NT2/D1 (cell line): ENCODE measurements around the gene NDOR1.

Experiments
- DNase-seq: peaks from one replicate; pipeline ENCODE4 v3.0.0-alpha.2; 2011; ENCODE audit warnings: low read depth, low spot score
- H3K27me3 ChIP-seq: 2 replicates; pipeline ENCODE4 v1.6.0; 2011; ENCODE audit warnings: mild to moderate bottlenecking; ENCODE audit not compliant: insufficient read length, insufficient read depth
- H3K36me3 ChIP-seq: 2 replicates; pipeline ENCODE4 v1.6.1; 2011; ENCODE audit warnings: mild to moderate bottlenecking, low read length, mixed read lengths; ENCODE audit not compliant: insufficient read depth, insufficient read length
- H3K4me1 ChIP-seq: 2 replicates; pipeline ENCODE4 v1.5.1; 2011; ENCODE audit not compliant: insufficient read depth, insufficient read length
- H3K4me3 ChIP-seq: 2 replicates; pipeline ENCODE4 v1.5.1; 2011; ENCODE audit warnings: low read depth; ENCODE audit not compliant: insufficient read length
- H3K9ac ChIP-seq: 2 replicates; pipeline ENCODE4 v1.6.0; 2011; ENCODE audit warnings: low read depth; ENCODE audit not compliant: insufficient read length
- H3K9me3 ChIP-seq: 2 replicates; pipeline ENCODE4 v1.5.1; 2011; ENCODE audit warnings: mild to moderate bottlenecking, low read length; ENCODE audit not compliant: insufficient read depth
- SUZ12 ChIP-seq: IDR thresholded peaks from 2 replicates; pipeline ENCODE4 v1.6.1; 2011; ENCODE audit not compliant: insufficient read length, insufficient read depth; ENCODE audit errors: extremely low read depth
- YY1 ChIP-seq: IDR thresholded peaks from 2 replicates; pipeline ENCODE4 v1.6.1; 2011; ENCODE audit not compliant: insufficient read length, insufficient read depth
- ZNF274 ChIP-seq: IDR thresholded peaks from 2 replicates; pipeline ENCODE4 v1.6.1; 2011; ENCODE audit warnings: mild to moderate bottlenecking, low read depth, low read length

NDOR1 gene

DNA sequence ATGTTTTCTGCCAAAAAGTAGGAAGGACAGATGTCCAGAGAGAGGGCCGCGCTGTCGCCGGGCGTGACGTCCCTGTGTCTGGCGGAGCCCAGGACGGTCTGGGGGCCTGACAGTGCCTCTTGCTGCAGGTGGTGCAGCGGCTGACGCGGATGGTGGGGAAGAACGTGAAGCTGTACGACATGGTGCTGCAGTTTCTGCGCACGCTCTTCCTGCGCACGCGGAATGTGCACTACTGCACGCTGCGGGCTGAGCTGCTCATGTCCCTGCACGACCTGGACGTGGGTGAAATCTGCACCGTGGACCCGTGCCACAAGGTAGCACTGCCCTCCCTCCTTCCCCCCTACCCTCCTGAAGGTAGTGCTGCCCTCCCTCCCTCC, 57.4 kb downstream of the NDOR1 start:
- Histone ChIP-seq H3K36me3 (peaks cover 66% of the 10 kb centered on the region), H3K9ac (peak overlapping the region; percentile 56), H3K9me3 (no peaks in the 10 kb centered on the region), H3K4me1 (peaks cover 7% of the 10 kb centered on the region), H3K27me3 (no peaks in the 10 kb centered on the region), H3K4me3 (no peak overlapping the region)
- TF ChIP-seq YY1 (no peak), SUZ12 (no peak), ZNF274 (no peak)
- DNase-seq: no peak

DNA sequence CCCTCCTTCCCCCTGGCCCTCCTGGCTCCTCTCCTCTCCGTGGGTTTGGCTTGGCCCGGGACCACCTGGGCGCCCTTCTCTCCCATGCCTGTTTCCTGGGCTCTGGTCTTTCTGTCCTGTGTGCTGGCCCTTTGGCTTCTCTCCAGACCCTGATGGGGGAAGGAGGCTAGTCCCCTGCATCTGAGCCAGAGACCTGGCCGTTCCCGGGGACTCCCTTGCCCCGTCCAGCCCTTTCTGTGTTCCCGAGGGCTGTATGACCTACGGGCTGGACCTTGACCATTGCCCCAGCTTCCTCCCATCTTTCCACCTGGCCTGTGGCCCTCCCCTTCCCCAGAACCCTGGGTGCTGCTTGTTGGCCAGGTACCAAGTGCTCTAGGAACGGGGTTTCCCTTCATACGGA, 58.0 kb downstream of the NDOR1 start:
- no peak overlapping the region for H3K4me3 ChIP-seq
- no peak for DNase-seq
- TF ChIP-seq ZNF274 (no peak), YY1 (no peak)
- H3K36me3 ChIP-seq: peaks cover 64% of the 10 kb centered on the region
- no peak overlapping the region for H3K9ac ChIP-seq
- no peaks in the 10 kb centered on the region for H3K9me3 ChIP-seq
- H3K27me3 ChIP-seq: no peaks in the 10 kb centered on the region
- H3K4me1 ChIP-seq: peaks cover 9% of the 10 kb centered on the region

GRCh38 chr9:137264067-137264466, 58.6 kb downstream of the NDOR1 start:
- no peaks in the 10 kb centered on the region for H3K27me3 ChIP-seq
- H3K9ac ChIP-seq: no peak overlapping the region
- no peak overlapping the region for H3K4me3 ChIP-seq
- H3K4me1 ChIP-seq: peaks cover 9% of the 10 kb centered on the region
- no peaks in the 10 kb centered on the region for H3K9me3 ChIP-seq
- DNase-seq: no peak
- no peak for TF ChIP-seq ZNF274
- no peak for TF ChIP-seq YY1
- TF ChIP-seq SUZ12: no peak
- H3K36me3 ChIP-seq: peaks cover 64% of the 10 kb centered on the region

DNA sequence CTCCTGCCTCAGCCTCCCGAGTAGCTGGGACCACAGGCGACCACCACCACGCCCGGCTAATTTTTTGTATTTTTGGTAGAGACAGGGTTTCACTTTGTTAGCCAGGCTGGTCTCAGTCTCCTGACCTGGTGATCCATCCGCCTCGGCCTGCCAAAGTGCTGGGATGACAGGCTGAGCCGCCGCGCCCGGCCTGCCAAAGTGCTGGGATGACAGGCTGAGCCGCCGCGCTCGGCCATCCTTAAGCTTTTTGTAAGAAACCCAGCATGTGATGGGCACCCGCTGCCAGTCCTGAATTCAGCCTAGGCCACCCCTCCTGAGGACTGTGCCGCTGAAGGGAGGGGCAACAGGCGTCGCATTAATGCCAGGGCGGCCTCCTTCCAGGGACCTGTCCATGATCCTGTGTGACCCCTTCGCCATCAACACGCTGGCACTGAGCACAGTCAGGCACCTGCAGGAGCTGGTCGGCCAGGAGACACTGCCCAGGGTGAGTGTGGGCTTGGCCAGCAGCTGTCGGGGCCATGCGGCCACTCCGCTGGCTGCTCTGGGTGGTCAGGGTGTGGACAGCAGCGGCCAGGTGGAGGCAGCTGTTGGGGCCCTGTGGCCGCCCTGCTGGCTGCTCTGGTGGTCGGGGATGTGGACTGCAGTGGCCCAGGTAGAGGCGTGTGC, 60.1 kb downstream of the NDOR1 start:
- DNase-seq: no peak
- no peak overlapping the region for H3K4me3 ChIP-seq
- no peaks in the 10 kb centered on the region for H3K27me3 ChIP-seq
- peaks cover 73% of the 10 kb centered on the region for H3K36me3 ChIP-seq
- H3K9ac ChIP-seq: no peak overlapping the region
- TF ChIP-seq YY1: no peak
- no peak for TF ChIP-seq SUZ12
- peaks cover 9% of the 10 kb centered on the region for H3K4me1 ChIP-seq
- no peaks in the 10 kb centered on the region for H3K9me3 ChIP-seq

DNA sequence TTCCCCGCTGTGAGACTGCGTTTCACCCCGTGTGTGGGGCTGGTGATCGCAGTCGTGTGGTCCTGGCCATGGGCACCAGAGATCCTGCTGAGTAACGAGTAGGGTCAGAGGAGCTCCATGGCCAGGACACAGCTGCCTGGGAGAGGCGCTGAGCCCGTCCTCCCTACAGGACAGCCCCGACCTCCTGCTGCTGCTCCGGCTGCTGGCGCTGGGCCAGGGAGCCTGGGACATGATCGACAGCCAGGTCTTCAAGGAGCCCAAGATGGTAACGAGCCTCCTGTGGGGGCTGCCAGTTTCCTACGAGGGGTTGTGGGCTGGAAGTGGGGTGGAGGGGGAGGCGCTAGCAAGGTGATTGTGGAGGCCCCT, 60.6 kb downstream of the NDOR1 start:
- Histone ChIP-seq H3K9me3 (no peaks in the 10 kb centered on the region), H3K9ac (no peak overlapping the region), H3K27me3 (no peaks in the 10 kb centered on the region), H3K4me3 (no peak overlapping the region), H3K4me1 (peaks cover 12% of the 10 kb centered on the region), H3K36me3 (peaks cover 78% of the 10 kb centered on the region)
- TF ChIP-seq ZNF274 (no peak), YY1 (no peak), SUZ12 (no peak)
- no peak for DNase-seq
